Mucosa of descending colon (tissue), 3 donors: Measurements from ENCODE around the gene JMJD6. TPM values are rescaled to one million over a fixed set of nuclear protein-coding genes. Genes with fewer than 3 reads are reported as not detected.
"Not testable (repeated sequence)": the region's sequence is repeated elsewhere in the genome, so short reads cannot be mapped to it uniquely, and the experiment has no call there.

ENCODE experiments used
- ATAC-seq: fragments of 200-7000 bp; cut with Tn5 transposase; one replicate; pipeline ENCODE4 v1.9.1; 2020; ENCODE audit warnings: mild to moderate bottlenecking, moderate library complexity
- DNase-seq, 3 donors: peaks; one replicate each; pipeline ENCODE4 v3.0.0-alpha.2; 2020
- H3K36me3 ChIP-seq: fragments of 200-600 bp; one replicate; pipeline ENCODE4 v1.8.0; 2021; ENCODE audit warnings: low read depth, mild to moderate bottlenecking
- H3K4me1 ChIP-seq: fragments of 200-600 bp; one replicate; pipeline ENCODE4 v1.8.0; 2021; ENCODE audit warnings: low read depth, mild to moderate bottlenecking
- H3K4me3 ChIP-seq: fragments of 200-600 bp; one replicate; pipeline ENCODE4 v1.8.0; 2021; ENCODE audit warnings: mild to moderate bottlenecking
- H3K9me3 ChIP-seq: fragments of 200-600 bp; one replicate; pipeline ENCODE4 v1.8.0; 2021; ENCODE audit warnings: mild to moderate bottlenecking
- intact Hi-C, 2 donors: fragments of 100-400 bp; cut with DNase I in 1 of 2; cut with micrococcal nuclease in 1 of 2; formaldehyde crosslinking; loops; one replicate each; pipeline versions ENCODE4 v1.11.0 to v1.11.1; 2022; cut with DNase I, micrococcal nuclease
- total RNA-seq, 3 donors: library from RNA; stranded (reverse); fragmentation: NEBNext Ultra II Directional in 2 of 3; extraction: Animal tissue kit (Norgen Biotek cat#: 25700) in 2 of 3; gene quantifications; one replicate each; pipeline versions ENCODE4 v1.2.1 to v1.2.4, GENCODE V29; 2021 to 2023
- TF ChIP-seq, protein P1 (sequence below): fragments of 200-600 bp; IDR thresholded peaks from one replicate; pipeline ENCODE4 v1.8.0; 2022; ENCODE audit warnings: antibody characterized with exemption, mild to moderate bottlenecking
- donor health status: DM: no; HTN: no; CAD: no; lungs with moderate emphysema.
- donor health status: DM: no; HTN: no; CAD: no.
- donor health status: DM: no; HTN: yes; CAD: no.

JMJD6 gene
- total RNA-seq, 3 donors from 2014 or later = 27.0 to 56.3 (median 30.3) TPM

DNA sequence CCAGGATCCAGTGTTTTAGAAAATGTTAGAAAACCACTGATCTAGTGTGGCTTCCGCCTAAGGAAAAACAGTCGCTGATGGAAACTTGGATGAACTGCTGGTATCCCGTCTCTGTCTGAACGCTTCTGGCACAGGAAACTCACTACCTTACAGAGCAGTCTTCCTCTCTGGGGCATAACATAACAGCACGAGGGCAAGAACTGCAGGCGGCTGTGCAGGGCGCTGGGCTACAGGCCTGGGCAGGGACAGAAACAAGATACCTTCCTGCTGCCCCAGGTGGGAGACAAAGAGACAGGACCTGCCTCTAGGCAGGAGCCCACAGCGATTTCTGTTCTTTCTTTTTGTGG lies 26.2 kb downstream of the JMJD6 start:
- Histone ChIP-seq H3K36me3 (no peaks in the 10 kb centered on the region), H3K9me3 (no peaks in the 10 kb centered on the region), H3K4me1 (no peaks in the 10 kb centered on the region), H3K4me3 (no peak overlapping the region)
- intact Hi-C loops = no loop called here
- no peak for ATAC-seq
- TF ChIP-seq, protein P1, sequence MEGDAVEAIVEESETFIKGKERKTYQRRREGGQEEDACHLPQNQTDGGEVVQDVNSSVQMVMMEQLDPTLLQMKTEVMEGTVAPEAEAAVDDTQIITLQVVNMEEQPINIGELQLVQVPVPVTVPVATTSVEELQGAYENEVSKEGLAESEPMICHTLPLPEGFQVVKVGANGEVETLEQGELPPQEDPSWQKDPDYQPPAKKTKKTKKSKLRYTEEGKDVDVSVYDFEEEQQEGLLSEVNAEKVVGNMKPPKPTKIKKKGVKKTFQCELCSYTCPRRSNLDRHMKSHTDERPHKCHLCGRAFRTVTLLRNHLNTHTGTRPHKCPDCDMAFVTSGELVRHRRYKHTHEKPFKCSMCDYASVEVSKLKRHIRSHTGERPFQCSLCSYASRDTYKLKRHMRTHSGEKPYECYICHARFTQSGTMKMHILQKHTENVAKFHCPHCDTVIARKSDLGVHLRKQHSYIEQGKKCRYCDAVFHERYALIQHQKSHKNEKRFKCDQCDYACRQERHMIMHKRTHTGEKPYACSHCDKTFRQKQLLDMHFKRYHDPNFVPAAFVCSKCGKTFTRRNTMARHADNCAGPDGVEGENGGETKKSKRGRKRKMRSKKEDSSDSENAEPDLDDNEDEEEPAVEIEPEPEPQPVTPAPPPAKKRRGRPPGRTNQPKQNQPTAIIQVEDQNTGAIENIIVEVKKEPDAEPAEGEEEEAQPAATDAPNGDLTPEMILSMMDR = no peak
- no peak for DNase-seq

GRCh38 chr17:76698466-76698977 lies 27.9 kb downstream of the JMJD6 start:
- H3K4me3 ChIP-seq, H3K36me3 ChIP-seq, H3K9me3 ChIP-seq, intact Hi-C loops, H3K4me1 ChIP-seq, ATAC-seq: not testable (repeated sequence)
- DNase-seq = peak in 1 of 3 donors; percentile 2

GRCh38 chr17:76697702-76698465 lies 28.5 kb downstream of the JMJD6 start:
- DNase-seq = no peak
- TF ChIP-seq, protein P1 = no peak
- no peak for ATAC-seq
- Histone ChIP-seq H3K9me3 (no peaks in the 10 kb centered on the region), H3K4me3 (no peak overlapping the region), H3K4me1 (no peaks in the 10 kb centered on the region), H3K36me3 (no peaks in the 10 kb centered on the region)
- intact Hi-C loops = no loop called here

DNA sequence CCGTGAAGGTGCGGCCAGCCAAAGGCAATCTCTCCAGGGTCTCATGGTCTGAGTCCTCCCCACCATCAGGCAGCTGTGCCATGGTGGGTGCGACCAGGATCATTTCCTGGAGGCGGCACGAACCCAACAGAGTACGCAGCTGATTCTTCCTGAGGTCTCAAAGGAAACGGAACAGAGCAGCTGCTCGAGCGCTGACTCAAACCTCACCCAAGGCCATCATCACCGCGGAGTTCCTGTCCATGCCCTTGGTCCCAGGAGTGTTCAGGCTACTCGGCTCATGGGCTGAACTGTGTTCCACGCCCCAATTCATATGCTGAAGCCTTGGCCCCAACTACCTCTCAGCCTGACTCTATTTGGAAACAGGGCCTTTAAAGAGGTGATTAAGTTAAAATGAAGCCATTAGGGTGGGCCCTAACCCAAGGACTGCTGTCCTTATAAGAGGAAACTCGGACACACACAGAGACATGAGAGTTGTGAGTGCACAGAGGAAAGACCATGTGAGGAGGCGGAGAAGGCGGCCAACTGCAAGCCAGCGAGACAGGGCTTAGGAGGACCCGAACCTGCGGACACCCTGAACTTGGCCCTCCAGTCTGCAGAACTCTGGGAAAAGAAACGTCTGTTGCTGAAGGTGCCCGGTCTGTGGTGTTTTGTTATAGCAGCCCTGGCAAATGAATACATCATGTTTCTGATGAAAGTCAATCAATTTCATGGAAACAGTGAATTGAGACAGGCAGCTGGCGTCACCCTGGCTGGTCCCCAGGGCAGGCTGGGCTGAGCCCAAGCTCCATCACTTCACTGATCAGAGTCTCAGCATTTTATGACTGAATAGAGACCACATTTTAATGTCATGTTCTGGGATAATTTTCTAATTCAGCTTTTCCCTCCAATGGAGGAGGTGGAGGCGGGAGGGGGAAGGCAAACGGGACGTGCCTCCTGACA lies 29.4 kb downstream of the JMJD6 start:
- H3K9me3 ChIP-seq = no peaks in the 10 kb centered on the region
- H3K4me3 ChIP-seq = no peak overlapping the region
- no peaks in the 10 kb centered on the region for H3K36me3 ChIP-seq
- DNase-seq (peak in 1 of 3 donors; percentile 42), ATAC-seq (no peak)
- no peaks in the 10 kb centered on the region for H3K4me1 ChIP-seq
- TF ChIP-seq, protein P1 = no peak
- intact Hi-C loops = no loop called here

DNA sequence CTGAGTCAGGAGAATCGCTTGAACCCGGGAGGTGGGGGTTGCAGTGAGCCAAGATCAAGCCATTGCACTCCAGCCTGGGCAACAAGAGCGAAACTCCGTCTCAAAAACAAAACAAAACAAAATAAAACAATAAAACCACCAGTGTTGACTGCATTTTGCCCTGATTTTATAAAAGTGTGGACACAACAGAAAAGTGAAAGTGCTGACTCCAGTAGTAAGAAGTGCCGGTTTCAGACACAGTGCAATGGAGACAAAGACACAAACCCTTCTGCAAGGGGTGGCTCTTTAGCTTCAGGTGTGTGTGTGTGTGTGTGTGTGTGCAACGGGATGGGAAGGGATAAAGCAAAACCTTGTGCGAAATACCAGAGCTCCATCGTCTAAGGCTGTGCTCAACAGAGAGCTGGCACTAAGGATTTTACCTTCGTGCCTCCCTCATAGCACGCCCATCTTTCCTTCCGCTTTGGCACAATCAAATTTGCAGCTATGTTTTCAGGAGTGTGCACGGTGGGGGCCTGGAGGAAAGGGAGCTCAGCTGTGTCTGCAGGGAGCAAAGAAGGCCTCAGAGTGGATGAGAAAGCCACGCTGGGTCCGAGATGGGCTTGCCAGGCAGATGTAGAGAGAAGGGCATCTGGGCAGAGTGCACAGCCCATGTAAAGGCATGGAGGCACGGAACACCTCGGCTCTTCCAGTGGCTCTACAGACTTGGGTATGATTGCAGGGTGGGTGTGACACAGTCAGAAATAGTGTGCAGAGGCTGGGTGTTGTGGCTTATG lies 31.2 kb downstream of the JMJD6 start:
- no peaks in the 10 kb centered on the region for H3K9me3 ChIP-seq
- TF ChIP-seq, protein P1 = no peak
- intact Hi-C loops = no loop called here
- H3K4me1 ChIP-seq = no peaks in the 10 kb centered on the region
- no peak overlapping the region for H3K4me3 ChIP-seq
- no peaks in the 10 kb centered on the region for H3K36me3 ChIP-seq
- DNase-seq (peak in 1 of 3 donors; percentile 25), ATAC-seq (peak; percentile 27)
